Hepatocyte (in vitro differentiated cells): ENCODE results near the gene SLC44A1.

Experiments
- CTCF ChIP-seq: fragments of 200-600 bp; sonication (generic); IDR thresholded peaks from 2 replicates; pipeline ENCODE4 v1.5.1; 2016; ENCODE audit warnings: antibody characterized with exemption, mild to moderate bottlenecking; ENCODE audit not compliant: poor library complexity
- EZH2 ChIP-seq: fragments of 200-600 bp; sonication (generic); IDR thresholded peaks from 2 replicates; pipeline ENCODE4 v1.6.1; 2016; ENCODE audit warnings: antibody characterized with exemption, mild to moderate bottlenecking, borderline replicate concordance
- EZH2phosphoT487 ChIP-seq: fragments of 200-600 bp; sonication (generic); IDR thresholded peaks from one replicate; pipeline ENCODE4 v1.6.1; 2018; ENCODE audit warnings: antibody characterized with exemption, mild to moderate bottlenecking, low read depth, moderate library complexity; ENCODE audit not compliant: unreplicated experiment, severe bottlenecking

GRCh38 chr9:105259731-105260612 lies 15.5 kb downstream of the SLC44A1 start:
- TF ChIP-seq CTCF: no peak
- TF ChIP-seq EZH2: no peak
- TF ChIP-seq EZH2phosphoT487: no peak
